Muscle layer of duodenum (tissue), 2 donors: ENCODE measurements around the gene EIF3A.

ENCODE experiments used
- H3K27ac ChIP-seq: one replicate; pipeline ENCODE4 v1.7.0; 2013; ENCODE audit warnings: mild to moderate bottlenecking, low read length
- H3K27me3 ChIP-seq: one replicate; pipeline ENCODE4 v1.7.0; 2013; ENCODE audit warnings: low read depth, mild to moderate bottlenecking, control low read depth, low read length
- H3K36me3 ChIP-seq, 2 donors: one replicate each; pipeline ENCODE4 v1.7.0; 2013; ENCODE audit warnings: low read length in 2 of 2, control low read depth in 1 of 2, mild to moderate bottlenecking in 1 of 2; ENCODE audit not compliant: insufficient read depth in 2 of 2, control insufficient read depth in 1 of 2
- H3K4me1 ChIP-seq, 2 donors: one replicate each; pipeline ENCODE4 v1.7.0; 2013; ENCODE audit warnings: low read length in 2 of 2, mild to moderate bottlenecking in 2 of 2, control low read depth in 1 of 2, moderate library complexity in 1 of 2; ENCODE audit not compliant: insufficient read depth in 2 of 2, control insufficient read depth in 1 of 2
- H3K4me3 ChIP-seq, 2 donors: one replicate each; pipeline ENCODE4 v1.7.0; 2013; ENCODE audit warnings: low read length in 2 of 2, low read depth in 1 of 2, mild to moderate bottlenecking in 1 of 2
- H3K9me3 ChIP-seq, 2 donors: one replicate each; pipeline ENCODE4 v1.7.0; 2013; ENCODE audit warnings: low read length in 2 of 2, control low read depth in 1 of 2, mild to moderate bottlenecking in 1 of 2; ENCODE audit not compliant: control insufficient read depth in 1 of 2
- donor health status: healthy.

The EIF3A gene

GRCh38 chr10:119080521-119081259 lies at the start of gene EIF3A:
Gene EIF3A (minus strand): TSS chr10:119080817. CDS start chr10:119080676, 141 bp downstream.
- Histone ChIP-seq H3K9me3 (no peaks in the 10 kb centered on the region), H3K4me1 (peaks cover 7 to 24% of the 10 kb centered on the region in 2 donors), H3K36me3 (peaks cover 0 to 6% of the 10 kb centered on the region in 2 donors), H3K4me3 (peak within 1 kb of the TSS; percentile 79 to 93), H3K27ac (peak within 1 kb of the TSS; percentile 99), H3K27me3 (no peaks in the 10 kb centered on the region)

- H3K36me3 ChIP-seq: peaks cover 18 to 42% of the 10 kb centered on the region in 2 donors
- H3K27me3 ChIP-seq: no peaks in the 10 kb centered on the region
- no peak overlapping the region for H3K4me3 ChIP-seq
- H3K27ac ChIP-seq: no peak overlapping the region
- H3K9me3 ChIP-seq: no peaks in the 10 kb centered on the region
- H3K4me1 ChIP-seq: no peaks in the 10 kb centered on the region
These were observed 49.1 kb upstream of the EIF3A start for GRCh38 chr10:119129721-119130120.

GRCh38 chr10:119125942-119126341 lies 45.3 kb upstream of the EIF3A start:
- H3K36me3 ChIP-seq: peaks cover 28 to 39% of the 10 kb centered on the region in 2 donors
- no peaks in the 10 kb centered on the region for H3K4me1 ChIP-seq
- no peaks in the 10 kb centered on the region for H3K27me3 ChIP-seq
- no peak overlapping the region for H3K27ac ChIP-seq
- H3K4me3 ChIP-seq: no peak overlapping the region
- H3K9me3 ChIP-seq: no peaks in the 10 kb centered on the region

GRCh38 chr10:119120875-119121274 lies 40.3 kb upstream of the EIF3A start:
- Histone ChIP-seq H3K36me3 (peaks cover 18 to 29% of the 10 kb centered on the region in 2 donors), H3K4me1 (no peaks in the 10 kb centered on the region), H3K9me3 (no peaks in the 10 kb centered on the region), H3K27ac (no peak overlapping the region), H3K4me3 (no peak overlapping the region), H3K27me3 (no peaks in the 10 kb centered on the region)

GRCh38 chr10:119120413-119120867 lies 39.8 kb upstream of the EIF3A start:
- Histone ChIP-seq H3K9me3 (no peaks in the 10 kb centered on the region), H3K27ac (no peak overlapping the region), H3K4me3 (no peak overlapping the region), H3K36me3 (peaks cover 16 to 26% of the 10 kb centered on the region in 2 donors), H3K27me3 (no peaks in the 10 kb centered on the region), H3K4me1 (no peaks in the 10 kb centered on the region)

GRCh38 chr10:119119400-119119799 lies 38.8 kb upstream of the EIF3A start:
- no peaks in the 10 kb centered on the region for H3K27me3 ChIP-seq
- H3K36me3 ChIP-seq: peaks cover 17 to 28% of the 10 kb centered on the region in 2 donors
- H3K4me3 ChIP-seq: no peak overlapping the region
- H3K9me3 ChIP-seq: no peaks in the 10 kb centered on the region
- H3K27ac ChIP-seq: no peak overlapping the region
- H3K4me1 ChIP-seq: peaks cover 0 to 1% of the 10 kb centered on the region in 2 donors

GRCh38 chr10:119118231-119118630 lies 37.6 kb upstream of the EIF3A start:
- H3K27me3 ChIP-seq: no peaks in the 10 kb centered on the region
- H3K36me3 ChIP-seq: peaks cover 16 to 37% of the 10 kb centered on the region in 2 donors
- no peaks in the 10 kb centered on the region for H3K9me3 ChIP-seq
- peaks cover 0 to 5% of the 10 kb centered on the region in 2 donors for H3K4me1 ChIP-seq
- H3K4me3 ChIP-seq: no peak overlapping the region
- H3K27ac ChIP-seq: no peak overlapping the region

GRCh38 chr10:119116326-119116951 lies 35.8 kb upstream of the EIF3A start:
- H3K36me3 ChIP-seq: peaks cover 13 to 30% of the 10 kb centered on the region in 2 donors
- no peak overlapping the region for H3K4me3 ChIP-seq
- no peaks in the 10 kb centered on the region for H3K9me3 ChIP-seq
- no peak overlapping the region for H3K27ac ChIP-seq
- peaks cover 0 to 5% of the 10 kb centered on the region in 2 donors for H3K4me1 ChIP-seq
- no peaks in the 10 kb centered on the region for H3K27me3 ChIP-seq

GRCh38 chr10:119115926-119116325 lies 35.3 kb upstream of the EIF3A start:
- Histone ChIP-seq H3K9me3 (no peaks in the 10 kb centered on the region), H3K4me1 (peaks cover 0 to 5% of the 10 kb centered on the region in 2 donors), H3K4me3 (no peak overlapping the region), H3K27ac (no peak overlapping the region), H3K36me3 (peaks cover 13 to 30% of the 10 kb centered on the region in 2 donors), H3K27me3 (no peaks in the 10 kb centered on the region)

- Histone ChIP-seq H3K27me3 (no peaks in the 10 kb centered on the region), H3K36me3 (peaks cover 16 to 39% of the 10 kb centered on the region in 2 donors), H3K9me3 (no peaks in the 10 kb centered on the region), H3K4me1 (peaks cover 0 to 5% of the 10 kb centered on the region in 2 donors), H3K27ac (no peak overlapping the region), H3K4me3 (no peak overlapping the region)
These were observed 33.4 kb upstream of the EIF3A start for GRCh38 chr10:119113751-119114732.

GRCh38 chr10:119112056-119112455 lies 31.4 kb upstream of the EIF3A start:
- peaks cover 0 to 5% of the 10 kb centered on the region in 2 donors for H3K4me1 ChIP-seq
- H3K27ac ChIP-seq: no peak overlapping the region
- H3K9me3 ChIP-seq: no peaks in the 10 kb centered on the region
- peaks cover 13 to 35% of the 10 kb centered on the region in 2 donors for H3K36me3 ChIP-seq
- H3K27me3 ChIP-seq: no peaks in the 10 kb centered on the region
- H3K4me3 ChIP-seq: no peak overlapping the region
